HepG2 (cell line): ENCODE measurements around the gene CBX2. TPM values are rescaled to one million over a fixed set of nuclear protein-coding genes. Genes with fewer than 3 reads are reported as not detected.

Experiments used
- AGO2 ChIP-seq: fragments of 200-400 bp; formaldehyde crosslinking; optimal IDR thresholded peaks from 2 replicates; pipeline ENCODE3; 2017; ENCODE audit warnings: mild to moderate bottlenecking, low read depth, low read length, moderate library complexity
- ELF1 ChIP-seq: sonication (generic); formaldehyde crosslinking; IDR thresholded peaks from 2 replicates; pipeline ENCODE4 v1.4.0; 2020; ENCODE audit warnings: missing genetic modification reagents
- GTF2F1 ChIP-seq: fragments of 150-350 bp; IDR thresholded peaks from 2 replicates; pipeline ENCODE4 v1.6.1; 2014; ENCODE audit warnings: low read length
- ISL2 ChIP-seq: sonication (generic); formaldehyde crosslinking; IDR thresholded peaks from 2 replicates; pipeline ENCODE4 v1.5.0; 2020; ENCODE audit warnings: missing genetic modification reagents
- NFKBIZ ChIP-seq: IDR thresholded peaks from 2 replicates; pipeline ENCODE4 v1.6.1; 2018; ENCODE audit warnings: missing genetic modification reagents, missing compliant biosample characterization
- POLR2A ChIP-seq, 2 experiments: IDR thresholded peaks; 2 replicates each; pipeline ENCODE4 v1.6.1; 2011; ENCODE audit warnings: low read depth in 2 of 2, low read length in 2 of 2, mild to moderate bottlenecking in 1 of 2, moderate library complexity in 1 of 2; ENCODE audit not compliant: insufficient read depth in 1 of 2
- SIN3B ChIP-seq: fragments of 150-350 bp; IDR thresholded peaks from 2 replicates; pipeline ENCODE4 v1.6.1; 2014; ENCODE audit warnings: low read length
- TSC22D2 ChIP-seq: sonication (generic); formaldehyde crosslinking; IDR thresholded peaks from 2 replicates; pipeline ENCODE4 v1.5.1; 2020; ENCODE audit warnings: missing genetic modification reagents, mild to moderate bottlenecking, borderline replicate concordance
- ZBTB40 ChIP-seq, 2 experiments: fragments of 450-650 bp in 1 of 2; sonication (generic) in 1 of 2; formaldehyde crosslinking in 1 of 2; IDR thresholded peaks; 2 replicates each; pipeline versions ENCODE4 v1.6.1 to v1.8.0; 2016 to 2022; ENCODE audit warnings: antibody characterized with exemption in 1 of 2, mild to moderate bottlenecking in 1 of 2, missing genetic modification reagents in 1 of 2
- ZNF142 ChIP-seq: sonication (generic); formaldehyde crosslinking; IDR thresholded peaks from 2 replicates; pipeline ENCODE4 v1.4.0; 2020; ENCODE audit warnings: missing genetic modification reagents
- ZNF180 ChIP-seq: sonication (generic); formaldehyde crosslinking; IDR thresholded peaks from 2 replicates; pipeline ENCODE4 v1.4.0; 2020; ENCODE audit warnings: low read depth, missing genetic modification reagents, borderline replicate concordance
- ZNF605 ChIP-seq: sonication (generic); formaldehyde crosslinking; IDR thresholded peaks from 2 replicates; pipeline ENCODE4 v1.8.0; 2022; ENCODE audit warnings: mild to moderate bottlenecking, missing genetic modification reagents
- ZNF615 ChIP-seq: sonication (generic); formaldehyde crosslinking; IDR thresholded peaks from 2 replicates; pipeline ENCODE4 v1.5.0; 2020; ENCODE audit warnings: mild to moderate bottlenecking, missing genetic modification reagents, borderline replicate concordance
- ZNF839 ChIP-seq: sonication (generic); formaldehyde crosslinking; IDR thresholded peaks from 2 replicates; pipeline ENCODE4 v1.4.0; 2020; ENCODE audit warnings: missing genetic modification reagents, mild to moderate bottlenecking, borderline replicate concordance
- polyA plus RNA-seq, 8 experiments: library from polyadenylated mRNA; depleted of rRNA in 3 of 8; stranded (reverse) in 7 of 8; unstranded in 1 of 8; fragments of >200 nt; fragmentation: Illumina TruSeq in 4 of 8; extraction: Trizol in 4 of 8; gene quantifications; 2 replicates each; pipeline versions ENCODE4 v1.2.1 to v1.2.3, GENCODE V29; 2011 to 2016; ENCODE audit warnings: low read depth in 4 of 8, missing spikeins in 1 of 8, mixed read lengths in 1 of 8; ENCODE audit not compliant: insufficient read depth in 1 of 8
- total RNA-seq, 5 experiments: library from RNA; depleted of rRNA; stranded (reverse); fragments of >200 nt; fragmentation: Illumina TruSeq; extraction: Trizol; gene quantifications; 2 replicates each; pipeline ENCODE4 v1.2.3, GENCODE V29; 2016; ENCODE audit warnings: low read depth in 1 of 5

Gene CBX2
- total and polyA plus RNA-seq, 2 of the 13 experiments (the other 11 are each of a cell fraction or from before 2014, with no cell fraction given): 14.5 to 31.1 TPM

- 0 out of 2 replicates have a peak, but pooled peaks have one; percentile 59 for TF ChIP-seq ZNF142 (CRISPR knock-in tag)
- TF ChIP-seq ZNF180: no peak
- peak; percentile 26; the same call in 1 of the 2 replicates for TF ChIP-seq ELF1 (CRISPR knock-in tag)
- no peak for TF ChIP-seq ZNF615 (CRISPR knock-in tag)
- TF ChIP-seq GTF2F1: no peak
- TF ChIP-seq NFKBIZ (CRISPR knock-in tag): no peak
- TF ChIP-seq ZBTB40 (IDR thresholded peaks at IDR 0.05): no peak
- TF ChIP-seq ZBTB40 (CRISPR knock-in tag; IDR thresholded peaks at IDR 0.05): no peak
- peak; percentile 92 for TF ChIP-seq ZNF605 (CRISPR knock-in tag)
- peak; percentile 15; the same call in 1 of the 2 replicates for TF ChIP-seq SIN3B
- no peak for TF ChIP-seq ZNF839 (CRISPR knock-in tag)
- TF ChIP-seq TSC22D2 (CRISPR knock-in tag): no peak; the same call in 1 of the 2 replicates
- no peak for TF ChIP-seq POLR2A (IDR thresholded peaks at IDR 0.05; ENCODE audit: insufficient read depth in 1 of 2, low read depth in 2 of 2, low read length in 2 of 2)
- peak; percentile 60 for TF ChIP-seq AGO2
- TF ChIP-seq ISL2 (CRISPR knock-in tag): peak; percentile 83
Measured at GRCh38 chr17:79741751-79742588, 36.0 kb upstream of the CBX2 start (continued).
